NCI-H748 (cell line): Measurements from ENCODE around the gene LONP2.
"Not testable (repeated sequence)": the region's sequence is repeated elsewhere in the genome, so short reads cannot be mapped to it uniquely, and the experiment has no call there.

Experiments used
- DNase-seq: peaks from one replicate; lab custom pipeline; 2025; ENCODE audit not compliant: unreplicated experiment; lab: John Stamatoyannopoulos, UW

The LONP2 gene

GRCh38 chr16:48366165-48367093, 122.3 kb downstream of the LONP2 start:
- DNase-seq, result peak; percentile 54

GRCh38 chr16:48367441-48368049, 123.4 kb downstream of the LONP2 start:
- DNase-seq, result no peak

GRCh38 chr16:48369765-48370164, 125.7 kb downstream of the LONP2 start:
- DNase-seq, result no peak

- no peak for DNase-seq
These were observed 126.1 kb downstream of the LONP2 start for GRCh38 chr16:48370229-48370628.

GRCh38 chr16:48370668-48371392, 126.7 kb downstream of the LONP2 start:
- not testable (repeated sequence) for DNase-seq

- no peak for DNase-seq
These were observed 127.3 kb downstream of the LONP2 start for GRCh38 chr16:48371393-48371780.

GRCh38 chr16:48372744-48373143, 128.6 kb downstream of the LONP2 start:
- no peak for DNase-seq

- no peak for DNase-seq
These were observed 129.3 kb downstream of the LONP2 start for GRCh38 chr16:48373258-48374029.

GRCh38 chr16:48374255-48374654, 130.2 kb downstream of the LONP2 start:
- DNase-seq, result no peak

GRCh38 chr16:48377301-48377700, 133.2 kb downstream of the LONP2 start:
- not testable (repeated sequence) for DNase-seq

GRCh38 chr16:48378276-48378675, 134.2 kb downstream of the LONP2 start:
- DNase-seq, result no peak

- DNase-seq, result no peak
These were observed 134.7 kb downstream of the LONP2 start for GRCh38 chr16:48378836-48379235.

- DNase-seq, result no peak
These were observed 137.1 kb downstream of the LONP2 start for GRCh38 chr16:48381201-48381600.

GRCh38 chr16:48382131-48382530, 138.0 kb downstream of the LONP2 start:
- DNase-seq, result no peak

- DNase-seq, result no peak
These were observed 139.1 kb downstream of the LONP2 start for GRCh38 chr16:48383009-48383876.

- peak; percentile 14 for DNase-seq
These were observed 139.9 kb downstream of the LONP2 start for GRCh38 chr16:48383877-48384519.

GRCh38 chr16:48384520-48385252, 140.6 kb downstream of the LONP2 start:
- DNase-seq, result peak; percentile 74

GRCh38 chr16:48385253-48386150, 141.4 kb downstream of the LONP2 start, which contains the start of gene SIAH1:
SIAH1 (minus strand) TSS chr16:48385413; CDS start chr16:48362428, 22,985 bp downstream.
- peak; percentile 76 for DNase-seq
